Tibial artery (tissue), 4 donors: ENCODE measurements around the gene PRAMEF33.
"Not testable (repeated sequence)": the region's sequence is repeated elsewhere in the genome, so short reads cannot be mapped to it uniquely, and the experiment has no call there.

Experiments used
- DNase-seq, 2 donors: peaks; one replicate each; pipeline ENCODE4 v3.0.0-alpha.2; 2019
- H3K27ac ChIP-seq, 2 donors: fragments of 200-600 bp; sonication (generic) in 1 of 2; 1 replicate in 1 of 2; 2 replicates in 1 of 2; pipeline ENCODE4 v1.5.1; 2018 to 2019; ENCODE audit warnings: mild to moderate bottlenecking in 1 of 2
- H3K27me3 ChIP-seq, 2 donors: fragments of 200-600 bp; sonication (generic) in 1 of 2; one replicate each; pipeline versions ENCODE4 v1.5.1 to v1.6.0; 2016 to 2019
- H3K36me3 ChIP-seq, 3 donors: fragments of 200-600 bp; sonication (generic) in 2 of 3; one replicate each; pipeline ENCODE4 v1.5.1; 2016 to 2019; ENCODE audit warnings: mild to moderate bottlenecking in 2 of 3
- H3K4me1 ChIP-seq, 4 donors: fragments of 200-600 bp; sonication (generic) in 2 of 4; 1 replicate in 3 of 4; 2 replicates in 1 of 4; pipeline ENCODE4 v1.5.1; 2016 to 2019
- H3K4me3 ChIP-seq, 2 donors: fragments of 200-600 bp; sonication (generic) in 1 of 2; 1 replicate in 1 of 2; 2 replicates in 1 of 2; pipeline ENCODE4 v1.5.1; 2018 to 2019; ENCODE audit warnings: mild to moderate bottlenecking in 2 of 2
- H3K9me3 ChIP-seq, 3 donors: fragments of 200-600 bp; sonication (generic) in 1 of 3; one replicate each; pipeline ENCODE4 v1.5.1; 2016 to 2019
- intact Hi-C: fragments of 100-400 bp; cut with DNase I; formaldehyde crosslinking; loops from one replicate; pipeline ENCODE4 v1.15.0; 2023; ENCODE audit warnings: low total_unique reads
- TF ChIP-seq, protein P1 (sequence below), 2 experiments: fragments of 200-600 bp in 1 of 2; fragments of 450-650 bp in 1 of 2; IDR thresholded peaks; one replicate each; pipeline ENCODE4 v1.5.1; 2017 to 2019; ENCODE audit warnings: antibody characterized with exemption in 2 of 2, mild to moderate bottlenecking in 1 of 2, moderate library complexity in 1 of 2

Gene PRAMEF33

GRCh38 chr1:13354475-13354874 is 51.1 kb downstream of the PRAMEF33 start:
- intact Hi-C loops, H3K27me3 ChIP-seq, H3K27ac ChIP-seq, H3K36me3 ChIP-seq, H3K4me3 ChIP-seq, H3K4me1 ChIP-seq, DNase-seq, H3K9me3 ChIP-seq: not testable (repeated sequence)

- TF ChIP-seq, protein P1, sequence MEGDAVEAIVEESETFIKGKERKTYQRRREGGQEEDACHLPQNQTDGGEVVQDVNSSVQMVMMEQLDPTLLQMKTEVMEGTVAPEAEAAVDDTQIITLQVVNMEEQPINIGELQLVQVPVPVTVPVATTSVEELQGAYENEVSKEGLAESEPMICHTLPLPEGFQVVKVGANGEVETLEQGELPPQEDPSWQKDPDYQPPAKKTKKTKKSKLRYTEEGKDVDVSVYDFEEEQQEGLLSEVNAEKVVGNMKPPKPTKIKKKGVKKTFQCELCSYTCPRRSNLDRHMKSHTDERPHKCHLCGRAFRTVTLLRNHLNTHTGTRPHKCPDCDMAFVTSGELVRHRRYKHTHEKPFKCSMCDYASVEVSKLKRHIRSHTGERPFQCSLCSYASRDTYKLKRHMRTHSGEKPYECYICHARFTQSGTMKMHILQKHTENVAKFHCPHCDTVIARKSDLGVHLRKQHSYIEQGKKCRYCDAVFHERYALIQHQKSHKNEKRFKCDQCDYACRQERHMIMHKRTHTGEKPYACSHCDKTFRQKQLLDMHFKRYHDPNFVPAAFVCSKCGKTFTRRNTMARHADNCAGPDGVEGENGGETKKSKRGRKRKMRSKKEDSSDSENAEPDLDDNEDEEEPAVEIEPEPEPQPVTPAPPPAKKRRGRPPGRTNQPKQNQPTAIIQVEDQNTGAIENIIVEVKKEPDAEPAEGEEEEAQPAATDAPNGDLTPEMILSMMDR (IDR thresholded peaks at IDR 0.05), result peak; percentile 36 to 51
- H3K4me1 ChIP-seq, H3K27me3 ChIP-seq, intact Hi-C loops, H3K36me3 ChIP-seq, H3K4me3 ChIP-seq, H3K27ac ChIP-seq, H3K9me3 ChIP-seq, DNase-seq: not testable (repeated sequence)
These were observed 53.4 kb downstream of the PRAMEF33 start for GRCh38 chr1:13356774-13357173.
